ENCODE data around the gene L1TD1. TPM values are rescaled to one million over a fixed set of nuclear protein-coding genes. Genes with fewer than 3 reads are reported as not detected.

L1TD1 gene
- total and polyA plus RNA-seq, 3 experiments from 2014 or later, result not detected

Other genes starting within 250 kb of the L1TD1 start
- not detected for gene KANK4, start 124.6 kb downstream of the L1TD1 start, total RNA-seq
- not detected for gene KANK4, start 124.6 kb downstream of the L1TD1 start, polyA plus RNA-seq
- 100 to 1,000 TPM; 102 to 106 TPM for gene USP1, start 242.2 kb downstream of the L1TD1 start, total RNA-seq
- 28.2 TPM for gene USP1, start 242.2 kb downstream of the L1TD1 start, polyA plus RNA-seq